ENCODE measurements around the gene RYK.
"Not testable (repeated sequence)": the region's sequence is repeated elsewhere in the genome, so short reads cannot be mapped to it uniquely, and the experiment has no call there.

RYK gene

GRCh38 chr3:134216851-134217250, 33.8 kb downstream of the RYK start:
- no peak for DNase-seq (ENCODE audit: low read depth in 3 of 3)

DNA sequence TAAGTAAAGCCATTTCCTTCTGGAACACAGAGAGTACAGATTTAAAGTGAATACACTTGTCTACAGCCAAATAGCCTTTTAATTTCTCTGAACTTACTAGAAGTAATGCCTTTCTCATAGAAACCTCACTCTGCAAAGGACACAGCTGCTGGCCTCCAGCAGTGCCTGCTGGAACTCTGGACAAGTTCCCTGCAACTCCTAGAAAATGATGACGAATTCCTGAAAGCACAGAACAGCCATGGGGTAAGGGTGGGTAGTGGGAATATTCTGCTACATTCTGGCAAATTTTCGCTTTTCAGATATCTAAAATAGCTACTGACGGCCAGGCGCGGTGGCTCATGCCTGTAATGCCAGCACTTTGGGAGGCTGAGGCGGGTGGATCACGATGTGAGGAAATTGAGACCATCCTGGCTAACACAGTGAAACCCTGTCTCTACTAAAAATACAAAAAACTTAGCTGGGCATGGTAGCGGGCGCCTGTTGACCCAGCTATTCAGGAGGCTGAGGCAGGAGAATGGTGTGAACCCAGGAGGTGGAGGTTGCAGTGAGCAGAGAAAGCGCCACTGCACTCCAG, 34.4 kb downstream of the RYK start:
- no peak for DNase-seq (ENCODE audit: low read depth in 3 of 3)

- DNase-seq (ENCODE audit: low read depth in 3 of 3), result no peak
Observed at GRCh38 chr3:134214239-134214638, 36.4 kb downstream of the RYK start.

DNA sequence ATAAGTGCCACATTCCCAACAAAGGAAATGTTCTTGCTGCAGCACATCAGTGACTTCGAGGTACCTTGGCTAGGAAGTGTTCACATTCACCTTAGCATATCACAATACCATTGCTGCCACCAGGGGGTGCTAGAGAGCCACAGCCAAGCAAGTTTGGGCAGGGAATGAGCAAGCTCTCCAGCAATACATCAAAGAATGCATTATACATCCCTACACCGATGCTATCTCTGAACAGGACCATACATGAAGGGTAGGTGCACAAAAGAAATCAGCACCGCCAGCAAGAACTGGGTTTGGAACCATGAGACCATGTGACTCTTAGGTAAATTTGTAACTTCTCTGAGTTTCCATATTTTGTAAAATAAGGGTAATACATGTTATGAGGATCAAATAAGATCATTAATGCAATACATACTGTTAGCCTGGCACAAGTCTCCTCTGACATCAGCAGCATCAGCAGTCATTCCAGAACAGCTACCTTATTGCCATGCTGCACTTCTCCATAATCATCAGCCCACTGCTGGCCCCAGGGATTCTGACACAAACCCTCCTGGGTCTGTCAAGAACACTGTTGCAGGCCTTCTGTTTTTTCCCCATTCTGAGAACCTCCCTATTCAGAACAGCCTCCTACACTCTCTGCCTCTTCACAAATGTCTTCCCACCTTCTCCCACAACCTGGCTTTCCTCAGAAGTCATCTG, 37.5 kb downstream of the RYK start:
- DNase-seq (ENCODE audit: low read depth in 3 of 3), result peak; percentile 73 to 93 (median 80)

DNA sequence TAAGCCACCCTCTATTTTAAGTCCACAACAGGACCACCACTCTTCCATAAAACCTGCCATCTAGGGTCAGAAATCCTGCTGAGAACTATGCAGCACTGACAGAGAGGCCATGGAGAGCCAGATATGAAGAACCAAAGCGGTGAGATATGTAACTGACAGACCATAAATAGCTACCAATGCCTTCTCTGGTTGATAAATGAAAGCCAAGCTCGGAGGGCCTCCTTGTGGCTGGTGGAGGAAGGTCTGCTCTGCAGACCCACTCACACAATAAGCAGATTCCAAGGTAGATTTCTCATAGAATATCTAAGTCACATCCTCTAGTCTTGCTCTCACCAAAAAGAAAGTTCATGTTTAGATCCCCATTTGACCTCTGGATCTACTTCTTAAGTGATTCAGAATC, 38.9 kb downstream of the RYK start:
- no peak for DNase-seq (ENCODE audit: low read depth in 3 of 3)

GRCh38 chr3:134205451-134205850, 45.2 kb downstream of the RYK start:
- DNase-seq (ENCODE audit: low read depth in 3 of 3), result no peak

- no peak for DNase-seq (ENCODE audit: low read depth in 3 of 3)
Observed at GRCh38 chr3:134201201-134202130, 49.2 kb downstream of the RYK start.

DNA sequence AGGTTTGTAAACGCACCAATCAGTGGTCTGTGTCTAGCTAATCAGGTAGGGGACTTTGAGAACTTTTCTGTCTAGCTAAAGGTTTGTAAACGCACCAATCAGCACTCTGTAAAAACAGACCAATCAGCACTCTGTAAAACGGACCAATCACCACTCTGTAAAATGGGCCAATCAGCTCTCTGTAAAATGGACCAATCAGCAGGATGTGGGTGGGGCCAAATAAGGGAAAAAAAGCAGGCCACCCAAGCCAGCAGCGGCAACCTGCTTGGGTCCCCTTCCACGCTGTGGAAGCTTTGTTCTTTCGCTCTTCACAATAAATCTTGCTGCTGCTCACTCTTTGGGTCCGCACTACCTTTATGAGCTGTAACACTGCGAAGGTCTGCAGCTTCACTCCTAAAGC, 50.8 kb downstream of the RYK start:
- not testable (repeated sequence) for DNase-seq (ENCODE audit: low read depth in 3 of 3)

DNA sequence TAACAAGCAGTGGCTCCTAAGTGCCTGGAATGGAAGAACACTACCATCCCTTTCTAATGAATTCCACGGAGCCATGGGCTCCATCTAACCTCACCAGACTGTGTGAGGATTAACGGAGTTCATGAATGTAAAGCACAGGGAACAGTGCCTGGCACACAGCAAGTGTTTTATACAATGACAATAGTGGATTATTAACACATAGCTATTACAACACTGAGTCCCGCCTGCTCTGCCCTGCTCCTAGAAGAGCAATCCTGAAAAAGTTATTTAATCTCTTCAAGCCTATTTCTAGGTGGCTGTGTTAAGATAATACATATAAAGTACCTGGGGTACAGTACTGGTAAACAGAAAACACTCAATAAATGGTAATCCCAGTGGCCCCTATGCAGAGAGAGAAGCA, 51.4 kb downstream of the RYK start:
- DNase-seq (ENCODE audit: low read depth in 3 of 3), result no peak

- no peak for DNase-seq (ENCODE audit: low read depth in 3 of 3)
Observed at GRCh38 chr3:134198414-134198813, 52.2 kb downstream of the RYK start.

DNA sequence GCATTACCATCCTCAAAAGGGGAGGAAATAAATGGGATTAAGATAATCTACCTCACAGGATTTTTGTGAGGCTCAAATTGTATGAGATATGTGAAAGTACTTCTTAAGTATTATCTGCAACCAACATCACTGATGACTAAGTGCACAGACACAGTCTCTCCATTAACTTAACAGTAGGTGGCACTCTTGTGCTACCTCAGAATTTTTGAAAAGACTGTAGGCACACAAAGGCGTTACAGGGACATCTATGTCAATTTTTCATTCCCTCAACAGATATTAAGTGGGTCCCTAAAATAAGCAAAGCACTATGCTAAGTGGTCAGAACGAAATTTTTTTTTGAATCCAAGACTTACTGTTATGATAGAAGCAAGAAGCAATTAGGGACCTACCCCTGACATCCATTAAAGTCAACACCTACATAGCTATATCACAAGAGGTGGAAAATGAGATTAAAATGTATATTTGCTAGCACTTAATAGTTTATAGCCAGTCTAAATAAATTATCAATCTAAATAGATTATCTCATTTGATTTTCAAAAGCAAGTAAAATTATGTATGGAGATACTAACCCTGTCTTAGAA, 52.9 kb downstream of the RYK start:
- no peak for DNase-seq (ENCODE audit: low read depth in 3 of 3)

DNA sequence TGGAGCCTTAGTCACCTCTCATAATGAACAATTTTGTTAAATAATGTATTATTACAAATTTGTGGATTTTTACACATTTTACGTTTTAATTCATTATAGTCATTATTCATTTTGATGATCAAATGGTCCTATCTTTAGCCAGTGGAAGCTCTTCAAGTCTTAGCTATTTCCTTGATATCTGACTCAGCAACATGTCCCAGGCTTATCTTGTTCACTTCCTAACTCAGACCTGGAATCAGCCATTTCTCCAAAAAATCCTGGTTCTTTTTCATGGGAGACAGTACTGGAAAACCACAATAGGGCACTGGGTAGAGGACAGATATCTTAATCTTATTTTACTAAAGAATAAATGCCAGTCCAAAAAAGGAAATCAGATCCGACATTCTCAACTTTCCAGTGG, 56.4 kb downstream of the RYK start:
- DNase-seq (ENCODE audit: low read depth in 3 of 3), result no peak

DNA sequence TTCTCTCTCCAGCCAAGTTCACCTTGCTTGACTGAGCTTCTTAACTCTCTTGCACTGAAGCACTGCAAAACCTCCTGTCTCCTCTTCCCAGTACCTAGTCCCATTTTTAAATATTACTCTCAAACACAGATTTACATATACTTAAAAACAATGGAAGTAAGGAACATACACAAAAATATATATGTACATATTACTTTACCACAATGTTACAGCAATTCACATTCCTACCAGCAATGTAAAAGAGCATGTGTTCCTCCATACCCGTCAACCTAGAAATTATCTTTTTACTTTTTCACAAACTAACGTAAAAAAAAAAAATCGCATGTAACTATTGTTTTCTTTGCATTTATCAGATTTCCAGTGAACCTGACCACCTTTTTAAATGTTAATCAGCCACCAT, 60.4 kb downstream of the RYK start:
- no peak for DNase-seq (ENCODE audit: low read depth in 3 of 3)

- DNase-seq (ENCODE audit: low read depth in 3 of 3), result no peak
Observed at GRCh38 chr3:134189849-134190248, 60.8 kb downstream of the RYK start.

DNA sequence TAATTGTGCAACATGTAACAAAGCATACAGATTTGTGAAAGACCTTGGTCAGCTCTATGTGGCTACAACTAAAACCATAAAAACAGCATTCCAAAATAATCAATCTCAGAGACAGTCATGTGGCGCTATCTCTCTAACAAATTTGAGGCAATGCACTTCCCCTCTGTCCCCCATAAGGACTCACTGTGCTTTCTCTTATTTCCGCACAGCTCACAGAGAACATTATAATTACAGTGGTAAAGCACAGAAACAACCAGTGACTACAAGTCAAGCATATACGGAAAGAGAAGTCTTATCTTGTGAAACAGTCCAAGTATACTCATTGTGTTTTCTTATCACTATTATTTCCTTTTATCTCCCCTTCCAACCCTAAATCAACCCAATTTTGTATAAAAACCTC, 64.3 kb downstream of the RYK start:
- no peak for DNase-seq (ENCODE audit: low read depth in 3 of 3)

GRCh38 chr3:134180761-134181160, 69.9 kb downstream of the RYK start:
- DNase-seq (ENCODE audit: low read depth in 3 of 3), result no peak

- DNase-seq (ENCODE audit: low read depth in 3 of 3), result no peak
Observed at GRCh38 chr3:134179508-134179907, 71.2 kb downstream of the RYK start.

DNA sequence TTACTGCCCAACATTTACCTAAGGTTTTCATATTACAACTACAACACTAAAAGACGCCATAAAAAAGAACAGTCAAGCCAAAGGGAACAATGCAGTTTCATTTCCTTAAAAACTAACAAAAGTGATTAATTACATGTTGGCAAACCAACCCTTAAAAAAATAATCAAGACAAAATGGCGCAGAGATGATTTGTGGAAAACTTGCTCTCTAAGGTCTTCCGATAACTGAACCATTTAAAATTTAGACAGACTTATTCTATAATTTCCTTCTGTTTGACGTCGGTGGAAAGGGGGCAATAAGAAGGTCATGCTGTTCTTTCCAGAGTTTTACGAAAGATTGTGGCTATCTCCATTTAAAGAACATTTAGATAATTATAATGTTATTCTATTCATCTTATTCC, 87.6 kb downstream of the RYK start:
- DNase-seq (ENCODE audit: low read depth in 3 of 3), result no peak

GRCh38 chr3:134161898-134162615, 88.6 kb downstream of the RYK start:
- no peak for DNase-seq (ENCODE audit: low read depth in 3 of 3)

GRCh38 chr3:134155446-134155845, 95.2 kb downstream of the RYK start:
- DNase-seq (ENCODE audit: low read depth in 3 of 3), result no peak

DNA sequence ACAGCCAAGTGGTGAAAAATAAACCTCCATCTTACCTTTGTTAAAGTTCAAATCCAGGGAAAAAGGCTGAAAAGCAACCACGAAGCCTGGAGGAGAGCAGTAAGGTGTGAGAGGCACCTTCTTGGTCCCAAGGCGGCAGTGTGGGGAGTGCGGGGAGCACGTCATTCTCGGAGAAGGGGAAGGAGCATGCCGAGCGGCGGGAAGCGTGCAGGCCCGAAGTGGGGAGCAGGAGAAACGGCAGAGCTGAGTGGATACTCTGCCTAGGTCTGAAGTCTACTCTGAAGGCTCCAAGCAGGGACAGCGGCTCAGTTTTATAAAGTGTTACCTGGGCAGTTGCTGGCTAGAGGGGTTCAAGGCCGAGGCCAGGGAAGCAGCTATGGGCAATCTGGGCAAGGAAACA, 96.9 kb downstream of the RYK start:
- DNase-seq (ENCODE audit: low read depth in 3 of 3), result no peak

GRCh38 chr3:134150476-134150875, 100.2 kb downstream of the RYK start:
- no peak for DNase-seq (ENCODE audit: low read depth in 3 of 3)
